Fibroblast of peridontal ligament (primary cell): ENCODE results near the gene RAB1B.
"Not testable (repeated sequence)": the region's sequence is repeated elsewhere in the genome, so short reads cannot be mapped to it uniquely, and the experiment has no call there.

Experiments used
- DNase-seq: peaks from one replicate; pipeline ENCODE4 v3.0.0-alpha.2; 2010; ENCODE audit errors: extremely low read depth

RAB1B gene

GRCh38 chr11:66239998-66240780, 28.2 kb upstream of the RAB1B start:
- no peak for DNase-seq

DNA sequence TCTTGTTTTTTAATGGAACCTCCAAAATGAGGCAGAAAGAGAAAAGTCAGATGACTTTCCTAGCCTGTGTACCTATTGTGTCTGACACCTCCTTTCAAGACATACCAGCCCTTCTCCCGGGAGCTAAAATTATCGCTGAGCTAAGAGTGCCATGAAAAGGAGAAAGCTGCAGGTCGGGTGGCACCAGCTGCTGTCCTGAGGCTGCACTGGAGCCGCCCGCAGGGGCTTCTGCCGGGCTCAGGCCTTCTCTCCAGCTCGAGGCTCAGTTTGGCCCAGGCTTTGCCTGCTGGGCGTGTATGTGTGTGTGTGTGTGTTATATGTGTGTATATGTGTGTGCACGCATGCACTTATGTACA, 27.7 kb upstream of the RAB1B start:
- no peak for DNase-seq

- no peak for DNase-seq
These were observed 26.2 kb upstream of the RAB1B start for GRCh38 chr11:66242095-66242765.

- no peak for DNase-seq
These were observed 24.5 kb upstream of the RAB1B start for GRCh38 chr11:66243782-66244535.

GRCh38 chr11:66247295-66247694, 21.1 kb upstream of the RAB1B start:
- no peak for DNase-seq

- no peak for DNase-seq
These were observed 20.6 kb upstream of the RAB1B start for GRCh38 chr11:66247801-66248200.

DNA sequence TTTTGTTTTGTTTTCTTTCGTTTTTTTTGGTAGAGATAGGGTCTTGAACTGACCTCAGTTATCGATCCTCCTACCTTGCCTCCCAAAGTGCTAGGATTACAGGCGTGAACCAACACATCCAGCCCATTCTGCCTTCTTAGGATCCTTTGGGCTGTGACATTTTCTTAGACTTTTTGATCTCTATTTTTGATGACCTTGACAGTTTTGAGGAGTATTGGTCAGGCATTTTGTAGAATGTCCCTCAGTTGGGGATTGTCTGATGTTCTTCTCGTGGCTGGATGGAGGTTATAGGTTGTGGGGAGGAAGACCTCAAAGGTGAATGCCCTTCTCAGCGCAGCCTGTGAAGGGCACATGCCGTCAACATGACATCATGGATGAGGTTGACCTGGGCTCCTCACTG, 19.5 kb upstream of the RAB1B start:
- no peak for DNase-seq

DNA sequence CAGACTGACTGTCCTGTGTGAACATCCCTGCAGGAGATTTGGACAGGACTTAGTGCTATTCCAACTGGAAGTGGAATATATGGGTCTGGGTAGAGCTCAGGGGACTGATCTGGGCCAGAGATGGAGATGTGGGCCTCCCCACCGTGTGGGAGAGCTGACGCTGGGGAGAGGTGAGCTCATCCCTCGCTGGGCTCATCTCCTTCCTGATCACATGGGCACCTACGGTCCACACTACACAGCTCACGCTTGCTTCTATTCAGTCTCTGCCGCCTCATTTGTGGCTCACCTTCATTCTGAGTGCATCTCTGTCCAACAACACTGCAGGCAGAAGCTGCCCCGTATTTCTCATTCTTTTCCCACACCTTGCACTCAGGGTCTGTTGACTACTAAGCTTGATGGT, 16.6 kb upstream of the RAB1B start:
- DNase-seq: no peak

GRCh38 chr11:66253081-66253480, 15.4 kb upstream of the RAB1B start:
- DNase-seq: not testable (repeated sequence)

DNA sequence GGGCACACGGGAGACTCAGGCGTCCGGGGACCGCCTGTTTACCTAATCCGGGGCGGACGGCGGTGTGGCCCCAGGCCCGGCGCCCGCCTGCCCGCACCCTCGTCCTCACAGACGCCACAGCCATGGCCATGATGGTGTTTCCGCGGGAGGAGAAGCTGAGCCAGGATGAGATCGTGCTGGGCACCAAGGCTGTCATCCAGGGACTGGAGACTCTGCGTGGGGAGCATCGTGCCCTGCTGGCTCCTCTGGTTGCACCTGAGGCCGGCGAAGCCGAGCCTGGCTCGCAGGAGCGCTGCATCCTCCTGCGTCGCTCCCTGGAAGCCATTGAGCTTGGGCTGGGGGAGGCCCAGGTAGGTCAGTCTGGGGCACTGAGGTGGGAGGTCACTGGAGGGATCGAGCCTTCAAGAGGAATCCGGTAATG, 10.0 kb upstream of the RAB1B start:
- DNase-seq: no peak

GRCh38 chr11:66259225-66259624, 9.2 kb upstream of the RAB1B start:
- DNase-seq: no peak

DNA sequence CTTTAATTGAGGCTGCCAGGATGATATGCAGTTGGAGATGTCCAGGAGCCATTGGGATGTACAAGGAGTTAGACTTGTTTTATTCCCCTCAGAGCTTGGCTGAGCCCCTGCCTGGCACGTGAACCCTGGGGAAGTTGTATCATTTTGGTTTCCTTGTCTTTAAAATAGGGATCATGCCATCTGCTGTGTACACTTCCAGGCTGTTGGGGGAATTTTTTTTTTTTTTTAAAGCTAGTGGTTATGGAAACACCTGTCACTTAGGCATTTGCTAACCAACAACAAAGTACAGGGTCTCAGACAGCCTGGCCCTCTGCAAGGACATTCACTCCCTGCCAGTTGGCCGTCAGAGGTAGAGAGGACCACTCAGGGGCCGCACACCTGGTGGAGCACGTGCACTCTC, 8.5 kb upstream of the RAB1B start:
- no peak for DNase-seq

- no peak for DNase-seq
These were observed 6.9 kb upstream of the RAB1B start for GRCh38 chr11:66261578-66261977.

DNA sequence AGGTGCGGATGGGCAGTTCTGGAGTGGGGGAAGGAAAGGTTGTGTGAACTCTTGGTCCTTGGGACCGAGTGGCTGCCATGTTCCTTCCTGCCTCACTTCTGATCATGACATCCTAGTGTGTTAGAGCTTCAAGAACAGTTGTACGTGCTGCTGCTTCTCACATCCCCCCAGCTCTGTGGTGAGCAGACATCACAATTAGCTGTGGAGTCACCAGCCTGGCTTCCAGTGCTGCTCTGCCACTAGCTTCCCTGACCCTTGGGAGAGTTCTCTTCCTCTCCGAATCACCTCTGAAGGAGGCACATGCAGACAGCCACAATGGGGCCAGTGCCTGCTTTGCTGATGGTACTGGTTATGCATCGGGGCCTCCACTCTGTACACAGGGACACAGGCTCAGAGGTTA, 6.2 kb upstream of the RAB1B start:
- no peak for DNase-seq

GRCh38 chr11:66262696-66263095, 5.7 kb upstream of the RAB1B start:
- no peak for DNase-seq

DNA sequence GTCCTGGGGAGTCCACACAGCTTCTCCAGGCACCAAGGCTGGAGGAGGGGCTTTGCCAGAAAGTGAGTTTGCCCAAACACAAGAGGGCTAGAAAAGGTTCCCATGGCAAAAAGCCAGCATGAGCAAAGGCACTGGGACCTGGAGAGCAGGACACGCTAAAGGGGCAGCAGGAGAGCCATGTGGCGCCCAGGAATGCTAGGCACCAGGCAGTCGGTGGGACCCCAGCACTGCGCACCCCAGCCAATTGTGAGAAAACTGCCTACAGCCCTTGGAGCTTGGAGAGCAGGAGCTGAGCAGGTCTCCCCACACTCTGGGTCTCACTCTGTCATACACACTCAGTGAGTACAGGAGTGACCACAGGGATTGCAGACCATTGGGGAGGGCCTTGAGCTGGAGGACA, 5.2 kb upstream of the RAB1B start:
- no peak for DNase-seq

GRCh38 chr11:66263785-66264184, 4.7 kb upstream of the RAB1B start:
- no peak for DNase-seq

GRCh38 chr11:66264383-66264782, 4.1 kb upstream of the RAB1B start:
- DNase-seq: no peak

GRCh38 chr11:66264914-66265313, 3.5 kb upstream of the RAB1B start:
- DNase-seq: no peak

DNA sequence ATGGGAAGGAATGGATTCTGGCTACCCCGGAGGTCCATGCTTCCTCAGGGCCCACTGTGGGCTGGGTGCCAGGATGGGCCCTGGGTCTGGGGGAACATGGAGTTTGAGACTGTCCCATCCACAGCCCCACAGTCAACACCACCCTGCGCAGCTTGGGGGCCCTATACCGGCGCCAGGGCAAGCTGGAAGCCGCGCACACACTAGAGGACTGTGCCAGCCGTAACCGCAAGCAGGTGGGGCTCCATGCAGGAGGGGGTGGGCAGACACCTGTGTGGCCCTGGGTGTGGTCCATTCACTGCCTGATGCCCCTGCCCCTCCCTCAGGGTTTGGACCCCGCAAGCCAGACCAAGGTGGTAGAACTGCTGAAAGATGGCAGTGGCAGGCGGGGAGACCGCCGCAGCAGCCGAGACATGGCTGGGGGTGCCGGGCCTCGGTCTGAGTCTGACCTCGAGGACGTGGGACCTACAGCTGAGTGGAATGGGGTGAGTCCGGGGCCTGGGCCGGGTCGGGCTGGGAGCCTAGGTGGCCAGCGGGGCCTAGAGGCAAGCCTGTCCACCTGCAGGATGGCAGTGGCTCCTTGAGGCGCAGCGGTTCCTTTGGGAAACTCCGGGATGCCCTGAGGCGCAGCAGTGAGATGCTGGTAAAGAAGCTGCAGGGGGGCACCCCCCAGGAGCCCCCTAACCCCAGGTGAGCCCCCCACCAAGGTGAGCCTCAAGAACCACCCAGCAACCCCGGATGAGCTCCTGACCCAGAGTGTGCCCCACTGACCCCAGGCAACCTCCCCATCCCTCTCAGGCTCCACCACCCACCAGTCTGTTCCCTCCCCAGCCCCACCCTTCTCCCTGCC, 2.7 kb upstream of the RAB1B start:
- DNase-seq: no peak

DNA sequence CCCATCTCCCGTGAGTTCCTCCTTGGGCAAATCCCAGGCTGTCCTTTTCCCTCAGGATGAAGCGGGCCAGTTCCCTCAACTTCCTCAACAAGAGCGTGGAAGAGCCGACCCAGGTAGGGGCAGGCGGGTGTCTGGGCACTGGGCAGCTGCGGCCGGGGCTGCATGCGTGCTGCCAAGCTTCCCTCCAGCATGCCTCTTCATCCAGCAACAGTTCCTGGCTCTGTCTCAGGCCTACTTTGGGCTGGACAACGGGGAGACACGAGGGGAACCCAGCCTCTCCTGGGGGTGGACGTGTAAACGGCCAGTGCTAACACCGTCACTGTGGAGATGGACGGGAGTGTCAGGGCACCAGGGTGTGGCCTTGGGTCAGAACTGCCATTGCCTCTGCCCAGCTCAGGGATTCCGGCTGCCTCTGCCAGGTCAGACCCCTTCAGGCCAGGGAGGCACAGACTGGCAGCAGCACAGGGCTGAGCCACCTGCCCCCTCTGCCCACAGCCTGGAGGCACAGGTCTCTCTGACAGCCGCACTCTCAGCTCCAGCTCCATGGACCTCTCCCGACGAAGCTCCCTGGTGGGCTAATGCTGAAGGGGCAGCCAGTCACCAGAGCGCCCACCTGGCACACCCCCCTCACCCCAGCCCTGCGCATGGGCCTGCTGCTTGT, 1.9 kb upstream of the RAB1B start:
- no peak for DNase-seq

DNA sequence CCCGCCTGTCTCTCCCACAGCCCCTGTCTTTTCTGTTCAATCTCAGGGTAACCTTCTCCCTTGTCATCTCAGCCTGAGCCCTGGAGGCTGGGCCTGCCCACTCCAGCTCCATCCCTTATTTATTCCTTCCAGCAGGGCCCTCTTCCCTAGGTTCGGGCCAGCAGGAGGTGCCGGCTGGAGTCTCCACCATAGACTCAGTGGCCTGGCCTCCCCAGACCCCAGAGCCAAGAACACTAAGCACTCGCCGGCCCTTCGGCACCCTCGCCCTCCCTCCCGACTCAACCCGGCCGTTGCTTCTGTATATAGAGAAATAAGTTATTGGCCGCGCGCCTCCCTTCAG, 1.4 kb upstream of the RAB1B start:
- DNase-seq: no peak
